ENCODE results near the gene CRYBG2.

DNA sequence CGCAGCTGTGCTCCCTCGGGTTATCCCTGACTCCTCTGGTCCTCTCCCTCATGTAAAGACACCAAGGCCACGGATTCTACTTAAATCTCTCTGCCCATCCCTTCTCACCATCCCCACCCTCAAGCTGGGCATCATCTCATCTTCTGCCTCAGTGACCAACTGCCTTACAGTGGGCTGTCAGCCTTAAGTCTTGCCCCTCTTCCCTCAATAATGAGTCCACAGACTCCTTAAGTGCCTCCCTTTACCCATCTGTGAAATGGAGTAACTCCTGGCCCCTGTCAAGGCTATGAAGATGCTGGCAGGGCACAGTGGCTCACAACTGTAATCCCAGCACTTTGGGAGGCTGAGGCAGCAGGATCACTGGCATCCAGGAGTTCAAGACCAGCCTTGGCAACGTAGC lies 62.0 kb downstream of the CRYBG2 start:
- TF ChIP-seq, protein P1, sequence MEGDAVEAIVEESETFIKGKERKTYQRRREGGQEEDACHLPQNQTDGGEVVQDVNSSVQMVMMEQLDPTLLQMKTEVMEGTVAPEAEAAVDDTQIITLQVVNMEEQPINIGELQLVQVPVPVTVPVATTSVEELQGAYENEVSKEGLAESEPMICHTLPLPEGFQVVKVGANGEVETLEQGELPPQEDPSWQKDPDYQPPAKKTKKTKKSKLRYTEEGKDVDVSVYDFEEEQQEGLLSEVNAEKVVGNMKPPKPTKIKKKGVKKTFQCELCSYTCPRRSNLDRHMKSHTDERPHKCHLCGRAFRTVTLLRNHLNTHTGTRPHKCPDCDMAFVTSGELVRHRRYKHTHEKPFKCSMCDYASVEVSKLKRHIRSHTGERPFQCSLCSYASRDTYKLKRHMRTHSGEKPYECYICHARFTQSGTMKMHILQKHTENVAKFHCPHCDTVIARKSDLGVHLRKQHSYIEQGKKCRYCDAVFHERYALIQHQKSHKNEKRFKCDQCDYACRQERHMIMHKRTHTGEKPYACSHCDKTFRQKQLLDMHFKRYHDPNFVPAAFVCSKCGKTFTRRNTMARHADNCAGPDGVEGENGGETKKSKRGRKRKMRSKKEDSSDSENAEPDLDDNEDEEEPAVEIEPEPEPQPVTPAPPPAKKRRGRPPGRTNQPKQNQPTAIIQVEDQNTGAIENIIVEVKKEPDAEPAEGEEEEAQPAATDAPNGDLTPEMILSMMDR (IDR thresholded peaks at IDR 0.05) = no peak
- no peak for TF ChIP-seq POLR2A (IDR thresholded peaks at IDR 0.05)

Data from Peyer's patch (tissue), 4 donors.